Measurements from ENCODE around the gene ACP6.
A peak's percentile ranks its signal among the peaks of the same experiment; 100 is the strongest.

ACP6 gene

DNA sequence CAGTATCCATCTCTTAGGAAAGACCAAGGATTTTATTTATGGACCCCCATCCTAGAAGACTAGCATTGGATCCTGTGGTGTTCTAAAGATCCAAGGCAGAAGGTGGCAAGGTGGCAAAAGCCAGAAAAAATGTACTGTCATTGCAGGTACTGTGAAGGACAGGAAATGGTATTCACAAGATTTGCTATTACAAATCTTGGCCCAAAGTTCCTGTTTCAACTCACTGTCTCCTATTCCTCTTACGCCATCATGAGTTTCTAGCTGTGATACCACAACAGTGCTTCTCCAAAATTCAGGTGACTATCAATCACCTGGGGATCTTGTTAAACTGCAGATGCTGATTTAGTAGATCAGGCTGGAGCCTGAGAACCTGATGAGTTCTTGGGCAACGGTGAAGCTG lies 21.4 kb downstream of the ACP6 start:
- no peak for DNase-seq

GRCh38 chr1:147647796-147648633 lies 22.3 kb downstream of the ACP6 start:
- DNase-seq: no peak

DNA sequence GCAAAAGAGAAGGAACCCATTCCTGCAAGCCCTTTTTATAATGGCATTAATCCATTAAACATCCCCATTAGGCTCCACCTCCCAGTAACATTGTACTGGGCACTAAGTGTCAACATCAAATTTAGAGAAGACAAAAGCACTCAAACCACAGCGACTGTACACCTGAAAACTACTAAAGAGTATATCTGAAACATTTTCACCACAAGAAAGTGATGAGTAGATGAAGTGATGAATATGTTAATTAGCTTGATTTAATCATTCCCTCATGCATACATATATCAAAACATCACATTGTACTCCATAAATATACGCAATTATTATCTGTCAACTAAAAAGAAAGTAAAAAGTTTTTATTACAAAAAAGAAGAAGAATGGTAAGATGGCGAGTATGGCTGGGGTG lies 26.4 kb downstream of the ACP6 start:
- no peak for DNase-seq

DNA sequence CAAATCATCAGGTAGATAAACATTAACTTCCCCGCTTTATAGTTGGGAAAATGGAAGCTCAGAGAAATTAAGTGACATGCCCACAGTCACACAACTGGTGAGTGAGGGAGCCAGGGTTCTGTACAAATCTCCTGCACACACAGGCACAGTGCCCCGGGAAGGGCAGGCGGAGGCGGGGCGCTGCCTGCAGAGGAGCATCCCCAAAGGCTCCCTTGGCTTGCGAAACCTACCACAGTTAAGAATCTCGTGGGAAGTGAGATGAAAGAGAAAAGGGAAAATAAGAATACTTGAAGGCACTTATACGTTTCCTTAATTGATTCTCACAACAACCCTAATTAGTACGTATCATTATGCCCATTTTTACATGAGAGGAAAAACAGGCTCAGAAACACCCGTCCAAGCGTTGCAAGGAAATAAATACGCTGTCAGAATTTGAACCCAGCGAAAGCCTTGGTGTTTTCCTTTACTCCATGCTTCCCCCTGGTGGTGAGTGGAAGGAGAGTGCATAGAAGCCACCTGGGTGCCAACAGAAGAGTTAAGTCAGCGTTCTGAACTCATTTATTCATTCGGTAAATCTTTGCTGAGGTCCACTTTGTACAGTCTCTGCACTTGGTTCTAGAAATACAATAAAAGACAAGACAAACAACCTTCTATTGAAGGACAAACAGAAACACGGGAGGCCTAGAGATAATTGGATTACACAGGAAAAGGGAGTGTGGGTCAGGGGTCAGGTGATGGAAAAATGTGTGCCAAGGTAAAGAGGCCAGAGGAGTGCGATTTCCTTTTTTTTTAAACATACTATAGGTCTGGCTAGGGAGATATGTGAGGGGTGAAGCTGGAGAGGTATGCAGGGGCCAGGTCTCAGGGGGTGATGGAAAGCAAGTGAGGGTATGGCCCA lies 28.4 kb downstream of the ACP6 start:
- DNase-seq: peak; percentile 57

GRCh38 chr1:147641291-147641690 lies 29.0 kb downstream of the ACP6 start:
- no peak for DNase-seq

DNA sequence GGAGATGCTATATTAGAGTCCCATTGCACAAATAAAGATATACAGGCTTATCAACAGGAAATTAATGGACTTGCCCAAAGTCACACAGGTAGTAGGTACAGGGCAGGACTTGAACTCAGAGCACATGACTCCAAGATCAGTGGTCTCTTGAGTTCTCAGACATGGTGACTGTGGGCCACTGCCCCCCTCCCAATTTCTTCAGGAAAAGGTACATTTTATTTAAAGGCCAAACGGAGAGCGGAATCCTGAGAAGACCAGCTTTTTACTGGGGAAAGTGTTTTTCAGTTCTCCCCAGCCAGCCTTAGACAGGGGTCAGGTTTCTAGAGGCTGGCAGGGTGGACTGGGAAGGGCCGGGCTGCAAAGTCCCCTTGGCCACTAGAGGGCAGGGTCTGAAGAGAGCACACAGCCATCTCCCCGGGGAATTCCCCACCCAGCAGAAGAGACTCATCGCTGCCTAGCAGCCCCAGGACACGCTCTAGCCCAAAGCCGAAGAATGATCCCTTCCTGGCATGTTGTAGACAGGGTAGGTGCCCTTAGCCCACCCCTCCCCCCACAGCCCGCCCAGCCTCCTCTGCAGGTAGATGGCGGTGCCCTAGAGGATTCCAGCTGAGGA lies 29.7 kb downstream of the ACP6 start:
- peak; percentile 83 for DNase-seq

DNA sequence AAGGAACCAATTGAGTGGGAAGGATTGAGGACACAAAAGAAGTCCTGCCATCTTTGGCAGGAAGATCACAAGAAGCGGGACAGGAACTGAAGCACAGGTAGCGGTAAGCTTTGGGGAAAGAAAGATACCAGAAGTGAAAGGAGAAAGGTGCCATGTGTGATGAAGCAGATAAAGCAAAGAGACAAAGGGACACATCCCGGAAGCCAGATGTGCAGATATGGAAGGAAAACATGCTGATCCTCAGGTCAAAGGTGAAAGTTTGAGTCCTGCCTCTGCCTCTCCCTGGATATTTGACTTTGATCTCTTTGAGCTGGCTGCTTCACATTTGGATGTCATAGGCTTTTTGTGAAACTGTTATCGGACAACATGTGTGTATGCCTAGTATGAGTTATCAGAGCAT lies 34.0 kb downstream of the ACP6 start:
- no peak for DNase-seq

GRCh38 chr1:147635342-147635741 lies 35.0 kb downstream of the ACP6 start:
- DNase-seq: no peak

DNA sequence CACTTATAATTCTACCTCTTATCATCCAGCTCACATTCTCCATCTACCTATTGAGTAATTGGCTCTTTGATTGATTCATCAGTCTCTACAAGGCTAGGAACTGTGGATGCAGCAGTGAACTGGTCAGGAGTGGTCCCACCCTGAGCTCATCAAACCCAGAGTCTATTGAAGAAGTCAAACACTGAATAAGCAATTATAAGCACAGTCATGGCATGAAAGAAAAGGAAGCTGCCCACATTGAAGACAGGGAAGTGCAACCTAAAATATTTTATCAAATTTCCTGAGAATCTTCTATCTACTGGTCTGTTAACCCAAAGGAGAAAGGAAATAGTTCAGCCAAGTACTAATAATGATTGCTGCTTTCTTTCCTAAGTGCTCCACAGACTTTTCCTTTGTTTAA lies 35.7 kb downstream of the ACP6 start:
- DNase-seq: no peak

GRCh38 chr1:147633759-147634158 lies 36.6 kb downstream of the ACP6 start:
- no peak for DNase-seq

- no peak for DNase-seq
Measured at GRCh38 chr1:147631839-147632238, 38.5 kb downstream of the ACP6 start.

DNA sequence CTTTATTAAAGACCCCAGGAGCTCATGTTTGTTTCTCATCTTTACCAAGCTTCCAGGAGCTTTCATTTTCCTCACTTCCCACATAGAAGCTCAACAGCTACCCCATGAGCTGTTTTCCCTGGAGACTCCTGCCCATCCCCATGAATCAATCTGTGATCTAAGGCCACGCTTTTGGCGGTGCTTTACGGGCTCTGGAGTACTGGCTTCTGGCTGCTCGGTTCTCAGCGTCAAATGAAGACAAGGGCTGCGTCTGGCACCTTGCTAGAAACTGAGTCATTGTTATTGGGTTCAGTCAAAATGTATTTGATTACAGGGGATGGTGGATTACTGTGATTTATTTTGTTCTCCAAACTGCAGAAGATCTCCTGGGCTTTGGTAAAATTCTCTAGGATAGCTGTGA lies 39.9 kb downstream of the ACP6 start:
- no peak for DNase-seq

DNA sequence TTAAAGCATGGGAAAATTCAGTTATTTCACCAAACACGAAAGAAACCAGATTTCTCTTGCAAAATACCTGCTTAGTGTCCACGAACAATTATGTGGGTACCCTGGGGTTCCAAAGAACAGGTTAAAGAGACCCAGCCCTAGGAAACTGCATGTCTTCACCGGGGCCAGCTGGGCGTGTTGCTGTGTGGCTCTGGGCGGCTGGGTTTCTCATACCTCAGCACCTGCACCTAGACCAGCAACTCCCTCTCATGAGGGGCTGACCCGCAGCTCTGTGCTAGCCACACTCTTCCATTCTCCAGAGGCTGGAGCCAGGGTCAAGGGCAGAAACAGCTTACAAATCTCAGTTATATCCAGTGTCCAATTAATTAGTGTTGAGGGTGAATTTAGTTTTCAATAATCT lies 40.3 kb downstream of the ACP6 start:
- no peak for DNase-seq

DNA sequence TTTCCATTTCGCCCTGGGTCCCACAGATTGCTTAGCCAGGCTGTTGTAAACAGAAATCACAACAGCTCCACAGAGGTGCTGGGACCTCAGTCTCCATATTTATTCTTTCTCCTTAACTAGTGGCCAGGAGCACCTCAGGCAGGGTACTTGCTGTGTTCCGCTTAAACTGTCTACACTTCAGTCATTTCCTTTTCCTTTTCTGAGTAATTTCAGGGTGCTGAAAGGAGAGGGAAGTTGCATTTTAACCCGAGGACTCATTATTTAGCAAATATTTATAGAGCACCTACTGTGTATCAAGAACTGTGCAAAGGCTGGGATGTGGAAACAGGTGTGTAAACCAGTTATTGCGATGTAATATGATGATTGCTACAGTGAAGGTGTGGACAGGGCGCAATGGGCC lies 41.9 kb downstream of the ACP6 start:
- DNase-seq: no peak

DNA sequence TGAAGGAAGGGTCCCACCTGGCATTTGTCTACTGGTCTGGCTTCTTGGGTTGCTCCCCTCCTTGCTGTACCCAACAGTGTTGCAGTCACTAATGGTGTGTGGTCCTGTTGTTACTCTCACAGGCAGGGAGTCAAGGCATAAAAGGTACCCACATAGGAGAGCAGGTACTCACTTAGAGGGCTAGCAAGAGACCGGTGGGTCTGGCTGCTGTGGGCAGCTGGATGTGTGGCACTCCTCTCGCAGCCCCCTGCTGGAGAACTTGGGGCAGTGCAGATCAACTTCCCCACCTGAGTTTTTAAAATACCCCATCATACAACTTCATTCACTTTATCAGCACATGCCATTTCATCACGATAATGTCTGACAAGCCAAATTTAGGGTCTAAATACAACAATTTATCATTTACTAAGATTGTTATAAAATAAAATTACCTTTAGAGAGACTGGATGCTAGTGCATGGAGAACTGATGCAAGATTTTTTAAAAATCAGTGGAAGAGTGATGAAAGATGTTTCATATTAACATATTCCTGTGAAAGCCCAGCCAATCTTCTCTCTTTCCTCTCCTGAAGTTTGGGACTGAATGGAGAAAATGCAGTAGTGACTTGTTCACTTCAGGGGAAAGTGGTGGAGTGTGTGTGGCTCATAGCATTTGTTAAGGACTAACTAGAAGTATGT lies 42.8 kb downstream of the ACP6 start:
- DNase-seq: no peak

- DNase-seq: peak; percentile 90
Measured at GRCh38 chr1:147626739-147627138, 43.6 kb downstream of the ACP6 start.

DNA sequence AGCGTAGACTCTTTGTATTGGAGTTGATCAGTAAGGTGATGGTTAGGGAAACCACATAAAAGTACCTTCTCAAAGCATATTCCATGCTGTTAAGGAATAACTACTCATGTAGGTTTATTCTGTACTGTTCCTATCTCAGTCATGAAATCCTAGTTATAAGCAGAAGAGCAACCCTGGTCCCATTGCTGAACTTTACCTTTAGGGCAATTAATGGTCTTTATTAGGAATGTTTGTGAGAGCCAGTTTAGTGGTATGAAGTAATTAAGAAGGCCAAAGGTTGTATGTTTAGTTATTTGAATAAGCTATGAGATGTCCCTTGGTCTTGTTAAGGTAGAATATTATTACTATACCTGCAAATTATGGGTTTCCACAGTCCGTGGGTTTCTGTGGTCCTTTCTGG lies 44.0 kb downstream of the ACP6 start:
- DNase-seq: no peak

GRCh38 chr1:147625362-147625995 lies 44.8 kb downstream of the ACP6 start:
- no peak for DNase-seq

GRCh38 chr1:147624529-147624928 lies 45.8 kb downstream of the ACP6 start:
- DNase-seq: no peak

GRCh38 chr1:147624011-147624410 lies 46.3 kb downstream of the ACP6 start:
- no peak for DNase-seq

- DNase-seq: no peak
Measured at GRCh38 chr1:147622731-147623130, 47.6 kb downstream of the ACP6 start.

GRCh38 chr1:147620543-147620942 lies 49.8 kb downstream of the ACP6 start:
- DNase-seq: no peak

DNA sequence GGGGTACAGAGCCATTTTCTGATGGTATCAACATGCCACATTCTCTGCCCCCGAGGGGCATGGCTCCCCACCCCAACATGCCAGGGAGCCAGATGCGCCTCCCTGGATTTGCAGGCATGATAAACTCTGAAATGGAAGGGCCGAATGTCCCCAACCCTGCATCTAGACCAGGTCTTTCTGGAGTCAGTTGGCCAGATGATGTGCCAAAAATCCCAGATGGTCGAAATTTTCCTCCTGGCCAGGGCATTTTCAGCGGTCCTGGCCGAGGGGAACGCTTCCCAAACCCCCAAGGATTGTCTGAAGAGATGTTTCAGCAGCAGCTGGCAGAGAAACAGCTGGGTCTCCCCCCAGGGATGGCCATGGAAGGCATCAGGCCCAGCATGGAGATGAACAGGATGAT lies 50.6 kb downstream of the ACP6 start:
- DNase-seq: no peak

Data from NCI-H187 treated with DMSO at 0.1 percent for 48 hours (cell line).